IPS-18c (cell line): ENCODE data around the gene KLHL3.

ENCODE experiments used
- H3K4me3 ChIP-seq: 2 replicates; pipeline ENCODE4 v1.7.0; 2013; ENCODE audit warnings: low read depth, mild to moderate bottlenecking, low read length, moderate library complexity; ENCODE audit not compliant: insufficient read depth
- H3K9me3 ChIP-seq: one replicate; pipeline ENCODE4 v1.6.1; 2013; ENCODE audit warnings: mild to moderate bottlenecking, low read length, moderate library complexity; ENCODE audit not compliant: control insufficient read depth, insufficient read depth

KLHL3 gene

GRCh38 chr5:137695651-137696428 lies 40.0 kb downstream of the KLHL3 start:
- Histone ChIP-seq H3K9me3 (no peaks in the 10 kb centered on the region), H3K4me3 (no peak overlapping the region)

- no peak overlapping the region for H3K4me3 ChIP-seq
- no peaks in the 10 kb centered on the region for H3K9me3 ChIP-seq
These were observed 41.8 kb downstream of the KLHL3 start for GRCh38 chr5:137693951-137694721.

- Histone ChIP-seq H3K4me3 (no peak overlapping the region), H3K9me3 (no peaks in the 10 kb centered on the region)
These were observed 42.5 kb downstream of the KLHL3 start for GRCh38 chr5:137693307-137693950.

GRCh38 chr5:137689306-137689705 lies 46.6 kb downstream of the KLHL3 start:
- Histone ChIP-seq H3K4me3 (no peak overlapping the region), H3K9me3 (no peaks in the 10 kb centered on the region)

GRCh38 chr5:137688210-137688840 lies 47.6 kb downstream of the KLHL3 start:
- no peak overlapping the region for H3K4me3 ChIP-seq
- H3K9me3 ChIP-seq = no peaks in the 10 kb centered on the region

GRCh38 chr5:137684761-137685160 lies 51.1 kb downstream of the KLHL3 start:
- Histone ChIP-seq H3K4me3 (no peak overlapping the region), H3K9me3 (no peaks in the 10 kb centered on the region)

GRCh38 chr5:137681191-137681590 lies 54.7 kb downstream of the KLHL3 start:
- Histone ChIP-seq H3K9me3 (no peaks in the 10 kb centered on the region), H3K4me3 (no peak overlapping the region)

GRCh38 chr5:137679910-137680309 lies 56.0 kb downstream of the KLHL3 start:
- H3K9me3 ChIP-seq = no peaks in the 10 kb centered on the region
- no peak overlapping the region for H3K4me3 ChIP-seq

GRCh38 chr5:137679195-137679594 lies 56.7 kb downstream of the KLHL3 start:
- no peak overlapping the region; the same call in 1 of the 2 replicates for H3K4me3 ChIP-seq

GRCh38 chr5:137672881-137673280 lies 63.0 kb downstream of the KLHL3 start:
- no peak overlapping the region for H3K4me3 ChIP-seq
- H3K9me3 ChIP-seq = no peaks in the 10 kb centered on the region

More at GRCh38 chr5:137679195-137679594, 56.7 kb downstream of the KLHL3 start:
- no peaks in the 10 kb centered on the region for H3K9me3 ChIP-seq

GRCh38 chr5:137672001-137672400 lies 63.9 kb downstream of the KLHL3 start:
- Histone ChIP-seq H3K9me3 (no peaks in the 10 kb centered on the region), H3K4me3 (no peak overlapping the region)

- Histone ChIP-seq H3K9me3 (no peaks in the 10 kb centered on the region), H3K4me3 (no peak overlapping the region)
These were observed 66.1 kb downstream of the KLHL3 start for GRCh38 chr5:137669811-137670210.

- Histone ChIP-seq H3K9me3 (no peaks in the 10 kb centered on the region), H3K4me3 (no peak overlapping the region)
These were observed 67.3 kb downstream of the KLHL3 start for GRCh38 chr5:137668637-137669036.

- H3K9me3 ChIP-seq = no peaks in the 10 kb centered on the region
- no peak overlapping the region for H3K4me3 ChIP-seq
These were observed 68.5 kb downstream of the KLHL3 start for GRCh38 chr5:137667341-137667740.

- H3K4me3 ChIP-seq = no peak overlapping the region
- no peaks in the 10 kb centered on the region for H3K9me3 ChIP-seq
These were observed 69.0 kb downstream of the KLHL3 start for GRCh38 chr5:137666901-137667300.

GRCh38 chr5:137666461-137666850 lies 69.4 kb downstream of the KLHL3 start:
- H3K9me3 ChIP-seq = no peaks in the 10 kb centered on the region
- H3K4me3 ChIP-seq = no peak overlapping the region

- H3K9me3 ChIP-seq = no peaks in the 10 kb centered on the region
These were observed 70.0 kb downstream of the KLHL3 start for GRCh38 chr5:137665678-137666460.

More at GRCh38 chr5:137665678-137666460, 70.0 kb downstream of the KLHL3 start:
- no peak overlapping the region for H3K4me3 ChIP-seq
